Measurements from ENCODE around the gene SP1. TPM values are rescaled to one million over a fixed set of nuclear protein-coding genes. Genes with fewer than 3 reads are reported as not detected.

Gene SP1
- total RNA-seq (2021; ENCODE audit: unreplicated experiment) (96.8 TPM), Bru-seq, nascent RNA (percentile 89 among the genes with signal in this experiment), BruChase-seq, experiment 1, labeled RNA remaining after a 6-hour chase (percentile 93 among the genes with signal in this experiment), BruChase-seq, experiment 2, labeled RNA remaining after a 2-hour chase (percentile 97 among the genes with signal in this experiment)
- polyA plus RNA-seq (2012), result 46.2 and 50.1 TPM in 2 replicates
- long read RNA-seq, partial matches to known transcripts, result 8 of 28 reads
- long read RNA-seq, other reads (novel, unspliced or antisense), result 17 of 28 reads

DNA sequence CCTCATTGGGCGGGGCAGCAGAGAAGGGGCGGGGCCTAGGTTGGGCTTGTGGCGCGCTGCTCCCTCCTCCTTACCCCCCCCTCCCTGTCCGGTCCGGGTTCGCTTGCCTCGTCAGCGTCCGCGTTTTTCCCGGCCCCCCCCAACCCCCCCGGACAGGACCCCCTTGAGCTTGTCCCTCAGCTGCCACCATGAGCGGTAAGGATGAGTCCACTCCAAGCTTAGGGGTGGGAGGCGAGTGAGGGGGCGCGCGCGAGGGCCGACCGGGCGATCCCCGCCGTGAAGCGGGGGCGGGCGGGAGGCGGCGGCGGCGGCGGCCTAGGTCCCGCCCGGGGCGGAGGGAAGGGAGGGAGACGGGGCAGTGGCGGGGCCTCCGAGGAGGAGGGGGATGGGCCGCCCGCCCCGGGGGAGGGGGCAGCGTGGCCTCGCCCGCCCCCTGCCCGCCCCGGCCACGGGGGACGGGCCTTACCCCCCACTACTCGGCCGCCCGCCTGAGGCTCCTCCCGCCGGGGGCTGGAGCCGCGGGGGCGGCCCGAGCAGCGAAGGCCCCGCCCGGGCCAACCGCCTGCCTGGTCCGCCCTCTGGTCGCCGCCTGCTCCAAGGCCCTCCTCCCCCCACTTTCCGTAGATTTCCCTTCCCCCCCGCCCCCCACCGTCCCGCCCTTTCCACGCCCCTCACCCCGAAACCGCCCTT is at the start of gene SP1:
SP1 (plus strand) TSS at position 73 of the 690 bp plus-strand sequence; CDS start at position 189, 116 bp downstream.
- ChIA-PET RAD21 (ENCODE audit: low non-redundant PET in 1 of 2, low total read pairs in 2 of 2, uncharacterized antibody in 2 of 2, unreplicated experiment in 2 of 2) (interaction anchor here in 1 of 2 experiments (1.2 to 2.0 kb wide), 2 partner anchors 27 to 28 kb away, joined by 7 to 11 read pairs; no protein-coding TSS in a partner anchor), POLR2A (interaction anchor here (0.7 to 3.5 kb wide), 13 partner anchors 14 to 121 kb away, joined by 3 to 32 read pairs (median 6); partner anchors contain the start of genes AAAS and TARBP2), CTCF (interaction anchor here (1.1 to 6.9 kb wide), 7 partner anchors 19 to 128 kb away, joined by 3 to 99 read pairs (median 7); partner anchors contain the start of gene AAAS)
- H3K9me2 ChIP-seq (ENCODE audit: insufficient read depth), result no peaks in the 10 kb centered on the region
- H3K4me1 ChIP-seq (ENCODE audit: control insufficient read depth in 1 of 2, insufficient read depth in 2 of 2, low read length in 2 of 2), result peaks cover 24 to 45% of the 10 kb centered on the region in 2 experiments
- no peak within 1 kb of the TSS for H2AFZ ChIP-seq (ENCODE audit: low read depth, low read length, poor library complexity, severe bottlenecking)
- intact Hi-C loops (cut with micrococcal nuclease), result loop anchor here (2.0 to 5.0 kb wide), 3 partner anchors 41 to 72 kb away; partner anchors contain the start of gene PCBP2
- H3K27ac ChIP-seq (ENCODE audit: low read depth, low read length), result peak within 1 kb of the TSS; percentile 89
- no peaks in the 10 kb centered on the region for H3K27me3 ChIP-seq (ENCODE audit: insufficient read depth, low read length)
- H4K20me1 ChIP-seq (ENCODE audit: insufficient read depth), result no peaks in the 10 kb centered on the region
- peak within 1 kb of the TSS; percentile 85 for H3K4me2 ChIP-seq (ENCODE audit: low read length)
- peaks cover 40% of the 10 kb centered on the region for H3K79me2 ChIP-seq (ENCODE audit: insufficient read depth, low read length)
- peak within 1 kb of the TSS; percentile 67 to 71 for H3K4me3 ChIP-seq (replicated peaks in 1 of 2; ENCODE audit: low read depth in 1 of 2, low read length in 2 of 2)
- peak; percentile 82 for DNase-seq (ENCODE audit: low read depth, low spot score)
- H3K36me3 ChIP-seq (ENCODE audit: control insufficient read depth in 1 of 2, insufficient read depth in 2 of 2, low read length in 2 of 2), result peaks cover 15 to 24% of the 10 kb centered on the region in 2 experiments
- H3K9me3 ChIP-seq (ENCODE audit: control insufficient read depth in 1 of 2, insufficient read depth in 1 of 2, low read depth in 1 of 2, low read length in 2 of 2), result no peaks in the 10 kb centered on the region
- peak; percentile 59 for ATAC-seq
- TF ChIP-seq, protein P1, sequence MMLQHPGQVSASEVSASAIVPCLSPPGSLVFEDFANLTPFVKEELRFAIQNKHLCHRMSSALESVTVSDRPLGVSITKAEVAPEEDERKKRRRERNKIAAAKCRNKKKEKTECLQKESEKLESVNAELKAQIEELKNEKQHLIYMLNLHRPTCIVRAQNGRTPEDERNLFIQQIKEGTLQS (IDR thresholded peaks at IDR 0.05), result no peak
- TF ChIP-seq POLR2AphosphoS5 (IDR thresholded peaks at IDR 0.05; ENCODE audit: low read depth, low read length) (peak; percentile 54; the same call in 1 of the 2 replicates), YY1 (IDR thresholded peaks at IDR 0.05; ENCODE audit: extremely low read depth, insufficient replicate concordance, low read depth, low read length) (peak; percentile 7), ZFX (IDR thresholded peaks at IDR 0.05) (peak; percentile 40; the same call in 1 of the 2 replicates), POLR2A (IDR thresholded peaks at IDR 0.05; ENCODE audit: borderline replicate concordance, extremely low read depth, insufficient read depth, insufficient read length) (no peak)
- TF ChIP-seq, protein P2, sequence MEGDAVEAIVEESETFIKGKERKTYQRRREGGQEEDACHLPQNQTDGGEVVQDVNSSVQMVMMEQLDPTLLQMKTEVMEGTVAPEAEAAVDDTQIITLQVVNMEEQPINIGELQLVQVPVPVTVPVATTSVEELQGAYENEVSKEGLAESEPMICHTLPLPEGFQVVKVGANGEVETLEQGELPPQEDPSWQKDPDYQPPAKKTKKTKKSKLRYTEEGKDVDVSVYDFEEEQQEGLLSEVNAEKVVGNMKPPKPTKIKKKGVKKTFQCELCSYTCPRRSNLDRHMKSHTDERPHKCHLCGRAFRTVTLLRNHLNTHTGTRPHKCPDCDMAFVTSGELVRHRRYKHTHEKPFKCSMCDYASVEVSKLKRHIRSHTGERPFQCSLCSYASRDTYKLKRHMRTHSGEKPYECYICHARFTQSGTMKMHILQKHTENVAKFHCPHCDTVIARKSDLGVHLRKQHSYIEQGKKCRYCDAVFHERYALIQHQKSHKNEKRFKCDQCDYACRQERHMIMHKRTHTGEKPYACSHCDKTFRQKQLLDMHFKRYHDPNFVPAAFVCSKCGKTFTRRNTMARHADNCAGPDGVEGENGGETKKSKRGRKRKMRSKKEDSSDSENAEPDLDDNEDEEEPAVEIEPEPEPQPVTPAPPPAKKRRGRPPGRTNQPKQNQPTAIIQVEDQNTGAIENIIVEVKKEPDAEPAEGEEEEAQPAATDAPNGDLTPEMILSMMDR (IDR thresholded peaks at IDR 0.05 in 2 of 3, conservative IDR thresholded peaks at IDR 0.05 in 1 of 3; ENCODE audit: borderline replicate concordance in 1 of 3, insufficient read depth in 1 of 3, low read depth in 2 of 3, low read length in 2 of 3), result no peak
- H3K9ac ChIP-seq (ENCODE audit: low read length), result peak within 1 kb of the TSS; percentile 82
- no TSS peak for BruUV-seq (replicated peaks)
